Mesodermal cell (in vitro differentiated cells): Measurements from ENCODE around the gene KCNAB1. TPM values are rescaled to one million over a fixed set of nuclear protein-coding genes. Genes with fewer than 3 reads are reported as not detected.
"Not testable (repeated sequence)": the region's sequence is repeated elsewhere in the genome, so short reads cannot be mapped to it uniquely, and the experiment has no call there.

Source experiments
- H3K27ac ChIP-seq: 2 replicates; pipeline ENCODE4 v1.7.0; 2013; ENCODE audit warnings: mild to moderate bottlenecking, low read depth, low read length, moderate library complexity; ENCODE audit not compliant: severe bottlenecking
- H3K36me3 ChIP-seq: 2 replicates; pipeline ENCODE4 v1.7.1; 2013; ENCODE audit warnings: mild to moderate bottlenecking, low read length, moderate library complexity; ENCODE audit not compliant: control insufficient read depth, insufficient read depth
- H3K4me1 ChIP-seq: one replicate; pipeline ENCODE4 v1.7.1; 2013; ENCODE audit warnings: mild to moderate bottlenecking, low read length; ENCODE audit not compliant: insufficient read depth, control insufficient read depth, poor library complexity, severe bottlenecking
- H3K4me3 ChIP-seq: 2 replicates; pipeline ENCODE4 v1.7.0; 2013; ENCODE audit warnings: low read length, control low read depth, mild to moderate bottlenecking; ENCODE audit not compliant: insufficient read depth, poor library complexity, severe bottlenecking; ENCODE audit errors: extremely low read depth
- H3K9me3 ChIP-seq: 2 replicates; pipeline ENCODE4 v1.7.1; 2013; ENCODE audit warnings: mild to moderate bottlenecking, low read length, moderate library complexity; ENCODE audit not compliant: control insufficient read depth
- WGBS, 2 experiments: methylation state at CpG; one replicate each; pipeline ENCODE4 v1.1.5; 2013; ENCODE audit warnings: missing lambda C conversion rate in 2 of 2; ENCODE audit not compliant: insufficient coverage in 2 of 2; 5-methylcytosine and 5-hydroxymethylcytosine counted together
- polyA plus RNA-seq, 2 experiments: library from polyadenylated mRNA; stranded (reverse); fragments of 50-300 nt; gene quantifications; one replicate each; pipeline ENCODE4 v1.2.3, GENCODE V29; 2013

The KCNAB1 gene
- polyA plus RNA-seq (2013, experiment 1 of 2), result 0.22 TPM
- polyA plus RNA-seq (2013, experiment 2 of 2), result not detected

GRCh38 chr3:156120528-156121251 is at the start of gene KCNAB1:
Gene KCNAB1, plus strand, starts transcription at chr3:156120578.
- no peaks in the 10 kb centered on the region for H3K4me1 ChIP-seq
- H3K27ac ChIP-seq, result no peak within 1 kb of the TSS
- no peak within 1 kb of the TSS for H3K4me3 ChIP-seq
- 80 to 81% methylated on average over 19 of the region's 19 CpGs for WGBS, 2 experiments
- H3K9me3 ChIP-seq, result no peaks in the 10 kb centered on the region
- H3K36me3 ChIP-seq, result no peaks in the 10 kb centered on the region

- Histone ChIP-seq H3K9me3 (no peaks in the 10 kb centered on the region), H3K36me3 (no peaks in the 10 kb centered on the region)
- WGBS, 2 experiments, result no CpG with 5 or more reads among the region's 1 CpG
Observed at GRCh38 chr3:156071031-156071430, 49.3 kb upstream of the KCNAB1 start.

GRCh38 chr3:156072950-156073657 is 47.3 kb upstream of the KCNAB1 start:
- 84 to 93% methylated on average over 21 to 23 of the region's 29 CpGs for WGBS, 2 experiments
- not testable (repeated sequence) for H3K36me3 ChIP-seq

More at GRCh38 chr3:156071031-156071430, 49.3 kb upstream of the KCNAB1 start:
- H3K4me3 ChIP-seq, result no peak overlapping the region
- no peak overlapping the region for H3K27ac ChIP-seq
- no peaks in the 10 kb centered on the region for H3K4me1 ChIP-seq

GRCh38 chr3:156090126-156090525 is 30.3 kb upstream of the KCNAB1 start:
- H3K9me3 ChIP-seq, result no peaks in the 10 kb centered on the region
- H3K4me1 ChIP-seq, result no peaks in the 10 kb centered on the region
- H3K4me3 ChIP-seq, result no peak overlapping the region
- H3K27ac ChIP-seq, result no peak overlapping the region
- no peaks in the 10 kb centered on the region for H3K36me3 ChIP-seq
- WGBS, 2 experiments, result 86% methylated on average over 3 of the region's 3 CpGs; no CpG with 5 or more reads in 1 of the 2 experiments

More at GRCh38 chr3:156072950-156073657, 47.3 kb upstream of the KCNAB1 start:
- H3K9me3 ChIP-seq, H3K4me1 ChIP-seq, H3K27ac ChIP-seq, H3K4me3 ChIP-seq: not testable (repeated sequence)

DNA sequence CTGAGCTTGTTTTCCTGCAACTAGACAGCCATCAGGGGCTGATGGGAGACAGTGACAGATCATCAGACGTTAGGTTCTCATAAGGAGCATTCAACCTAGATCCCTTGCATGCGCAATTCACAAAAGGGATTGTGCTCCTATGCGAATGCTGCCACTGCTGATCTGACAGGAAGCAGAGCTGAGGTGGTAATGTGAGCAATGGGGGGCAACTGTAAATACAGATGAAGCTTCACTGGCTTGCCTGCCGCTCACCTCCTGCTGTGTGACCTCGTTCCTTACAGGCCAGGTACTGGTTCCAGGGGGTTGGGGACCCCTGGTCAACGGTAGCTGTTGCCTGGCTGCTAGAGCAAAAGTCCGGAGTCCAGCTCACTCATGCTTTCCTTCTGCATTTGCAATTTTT is 26.4 kb upstream of the KCNAB1 start:
- WGBS, 2 experiments, result 21 to 26% methylated on average over 7 of the region's 7 CpGs
- Histone ChIP-seq H3K4me1 (no peaks in the 10 kb centered on the region), H3K4me3 (no peak overlapping the region), H3K9me3 (no peaks in the 10 kb centered on the region), H3K27ac (no peak overlapping the region), H3K36me3 (no peaks in the 10 kb centered on the region)

- Histone ChIP-seq H3K4me1 (no peaks in the 10 kb centered on the region), H3K27ac (no peak overlapping the region), H3K36me3 (no peaks in the 10 kb centered on the region), H3K4me3 (no peak overlapping the region), H3K9me3 (no peaks in the 10 kb centered on the region)
- WGBS, 2 experiments, result no CpG with 5 or more reads among the region's 2 CpGs
Observed at GRCh38 chr3:156094391-156094790, 26.0 kb upstream of the KCNAB1 start.

- WGBS, 2 experiments, result no CpG with 5 or more reads among the region's 4 CpGs
- not testable (repeated sequence) for H3K36me3 ChIP-seq
Observed at GRCh38 chr3:156095652-156096051, 24.7 kb upstream of the KCNAB1 start.

GRCh38 chr3:156098437-156099035 is 21.8 kb upstream of the KCNAB1 start:
- no peaks in the 10 kb centered on the region for H3K4me1 ChIP-seq
- WGBS, 2 experiments, result 88 to 95% methylated on average over 3 to 4 of the region's 4 CpGs
- H3K36me3 ChIP-seq, result no peaks in the 10 kb centered on the region
- no peak overlapping the region for H3K27ac ChIP-seq
- no peak overlapping the region for H3K4me3 ChIP-seq
- H3K9me3 ChIP-seq, result no peaks in the 10 kb centered on the region

More at GRCh38 chr3:156095652-156096051, 24.7 kb upstream of the KCNAB1 start:
- not testable (repeated sequence) for H3K27ac ChIP-seq, H3K9me3 ChIP-seq, H3K4me3 ChIP-seq, H3K4me1 ChIP-seq

GRCh38 chr3:156099348-156099747 is 21.0 kb upstream of the KCNAB1 start:
- WGBS, 2 experiments, result 93 to 94% methylated on average over 21 to 22 of the region's 27 CpGs
- not testable (repeated sequence) for H3K4me1 ChIP-seq, H3K27ac ChIP-seq, H3K9me3 ChIP-seq, H3K36me3 ChIP-seq, H3K4me3 ChIP-seq

GRCh38 chr3:156099984-156100383 is 20.4 kb upstream of the KCNAB1 start:
- H3K4me1 ChIP-seq, H3K36me3 ChIP-seq, H3K27ac ChIP-seq, H3K4me3 ChIP-seq, H3K9me3 ChIP-seq: not testable (repeated sequence)
- WGBS, 2 experiments, result 88 to 98% methylated on average over 5 to 7 of the region's 9 CpGs
